Measurements from ENCODE around the gene UNC45A. TPM values are rescaled to one million over a fixed set of nuclear protein-coding genes. Genes with fewer than 3 reads are reported as not detected.

Gene UNC45A
- total and polyA plus RNA-seq, 2 of the 4 experiments (the other 2 are of a cell fraction), result 68.9 to 100 TPM

DNA sequence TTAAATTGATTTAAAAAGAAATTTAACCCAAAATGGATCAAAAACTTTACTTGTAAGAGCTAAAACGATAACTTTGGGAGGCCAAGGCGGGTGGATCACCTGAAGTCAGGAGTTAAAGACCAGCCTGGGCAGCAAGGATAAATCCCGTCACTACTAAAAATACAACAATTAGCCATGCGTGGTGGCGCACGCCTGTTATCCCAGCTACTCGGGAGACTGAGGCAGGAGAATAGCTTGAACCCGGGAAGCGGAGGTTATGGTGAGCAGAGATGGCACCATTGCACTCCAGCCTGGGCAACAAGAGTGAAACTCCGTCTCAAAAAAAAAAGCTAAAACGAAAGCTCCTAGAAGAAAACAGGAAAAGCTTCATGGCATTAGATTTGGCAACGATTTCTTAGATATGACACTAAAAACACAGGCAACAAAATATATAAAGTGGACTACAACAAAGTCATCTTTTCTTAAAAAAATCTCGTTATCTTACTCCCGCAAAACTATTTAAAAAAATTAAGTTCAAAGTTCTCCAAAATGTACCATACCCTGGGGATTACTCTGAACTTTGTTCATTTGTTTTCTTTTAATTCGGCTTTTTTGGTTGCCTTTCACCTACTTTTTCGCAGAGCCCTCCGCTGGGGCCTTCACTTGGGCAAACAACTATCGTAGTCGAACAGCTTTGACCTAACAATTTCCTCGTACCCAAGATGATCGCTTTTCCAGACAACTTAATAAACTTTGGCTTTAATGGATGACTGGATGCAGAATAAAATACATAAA, 5.7 kb upstream of the UNC45A start:
- no TSS peak for BruUV-seq (replicated peaks)
- peak overlapping the region; percentile 94 for H2AFZ ChIP-seq (replicated peaks; ENCODE audit: low read length, poor library complexity)

More for the DNA sequence above, 5.7 kb upstream of the UNC45A start:
- CTCF ChIA-PET, result interaction anchor here (0.7 to 1.0 kb wide), 2 partner anchors 27 to 389 kb away, joined by 4 to 5 read pairs; no protein-coding TSS in a partner anchor
- DNase-seq (no peak), ATAC-seq (ENCODE audit: low read depth) (no peak)
- H3K36me3 ChIP-seq (ENCODE audit: control insufficient read depth, insufficient read depth, low read length), result no peaks in the 10 kb centered on the region
- dilution Hi-C loops (cut with HindIII; ENCODE audit: low sequenced_read_pairs, unreplicated experiment) (no loop called here), intact Hi-C loops (cut with micrococcal nuclease) (no loop called here), in situ Hi-C loops (cut with MboI; ENCODE audit: low sequenced_read_pairs) (no loop called here)
- peak overlapping the region; percentile 2; the same call in 1 of the 2 replicates for H3K18ac ChIP-seq (ENCODE audit: low read depth, low read length)
- H2BK15ac ChIP-seq (ENCODE audit: low read depth, low read length), result no peak overlapping the region
- peaks cover 3 to 21% of the 10 kb centered on the region in 2 experiments; a peak in 3 of 4 replicates for H3K79me1 ChIP-seq (ENCODE audit: low read depth in 1 of 2, low read length in 2 of 2)
- H4K8ac ChIP-seq (ENCODE audit: low read depth in 2 of 2, low read length in 2 of 2), result peak overlapping the region; percentile 82 to 91
- no peak overlapping the region for H2AK5ac ChIP-seq (ENCODE audit: low read depth, low read length)
- H2BK20ac ChIP-seq (ENCODE audit: low read depth, low read length), result no peak overlapping the region
- H3K9me3 ChIP-seq (ENCODE audit: control insufficient read depth, insufficient read depth, low read length), result no peaks in the 10 kb centered on the region
- peak overlapping the region; percentile 42; the same call in 1 of the 2 replicates for H3K56ac ChIP-seq (ENCODE audit: extremely low read depth, insufficient read depth, low read length)
- peaks cover 5% of the 10 kb centered on the region for H3K9me1 ChIP-seq (ENCODE audit: insufficient read depth, low read length)
- peak overlapping the region; percentile 66 for H3K4me3 ChIP-seq (ENCODE audit: insufficient read depth, low read depth, low read length)
- no peak overlapping the region for H2AK9ac ChIP-seq (replicated peaks; ENCODE audit: low read depth, low read length, poor library complexity)
- 78 to 100% methylated on average over 2 to 11 of the region's 21 CpGs for WGBS, 2 experiments (ENCODE audit: extremely low coverage in 2 of 2, insufficient read length in 1 of 2)
- H4K91ac ChIP-seq (ENCODE audit: insufficient read depth, low read depth, low read length), result peak overlapping the region; percentile 53; the same call in 1 of the 2 replicates
- H4K20me1 ChIP-seq (ENCODE audit: insufficient read depth, low read length), result no peaks in the 10 kb centered on the region
- peak overlapping the region; percentile 53; the same call in 1 of the 2 replicates for H3K14ac ChIP-seq (replicated peaks; ENCODE audit: low read depth, low read length)
- peak overlapping the region; percentile 1 for H2BK5ac ChIP-seq (ENCODE audit: low read depth, low read length, poor library complexity, severe bottlenecking)
- H4K5ac ChIP-seq (ENCODE audit: low read depth, low read length), result peak overlapping the region; percentile 98
- 0 out of 2 replicates have a peak overlapping the region, but pooled peaks have one; percentile 17 for H3K23ac ChIP-seq (ENCODE audit: low read depth, low read length)
- peak overlapping the region; percentile 71 for H3K9ac ChIP-seq (ENCODE audit: low read depth, low read length)
- no peak overlapping the region for H2BK120ac ChIP-seq (ENCODE audit: low read depth, low read length)
- TF ChIP-seq CHD1 (IDR thresholded peaks at IDR 0.05; ENCODE audit: low read depth, low read length) (no peak), SMC3 (IDR thresholded peaks at IDR 0.05; ENCODE audit: low read depth, low read length) (no peak), POLR2A (IDR thresholded peaks at IDR 0.05; ENCODE audit: low read depth, low read length) (no peak), NFE2L2 (IDR thresholded peaks at IDR 0.05; ENCODE audit: low read depth, low read length) (no peak), USF2 (IDR thresholded peaks at IDR 0.05; ENCODE audit: low read depth, low read length) (no peak), RAD21 (IDR thresholded peaks at IDR 0.05; ENCODE audit: low read length) (no peak), MAFK (IDR thresholded peaks at IDR 0.05; ENCODE audit: low read depth, low read length) (no peak), FOS (IDR thresholded peaks at IDR 0.05; ENCODE audit: low read depth, low read length) (no peak), CEBPB (IDR thresholded peaks at IDR 0.05; ENCODE audit: low read depth, low read length) (no peak), BHLHE40 (IDR thresholded peaks at IDR 0.05; ENCODE audit: low read depth, low read length) (no peak)
- TF ChIP-seq, protein P1, sequence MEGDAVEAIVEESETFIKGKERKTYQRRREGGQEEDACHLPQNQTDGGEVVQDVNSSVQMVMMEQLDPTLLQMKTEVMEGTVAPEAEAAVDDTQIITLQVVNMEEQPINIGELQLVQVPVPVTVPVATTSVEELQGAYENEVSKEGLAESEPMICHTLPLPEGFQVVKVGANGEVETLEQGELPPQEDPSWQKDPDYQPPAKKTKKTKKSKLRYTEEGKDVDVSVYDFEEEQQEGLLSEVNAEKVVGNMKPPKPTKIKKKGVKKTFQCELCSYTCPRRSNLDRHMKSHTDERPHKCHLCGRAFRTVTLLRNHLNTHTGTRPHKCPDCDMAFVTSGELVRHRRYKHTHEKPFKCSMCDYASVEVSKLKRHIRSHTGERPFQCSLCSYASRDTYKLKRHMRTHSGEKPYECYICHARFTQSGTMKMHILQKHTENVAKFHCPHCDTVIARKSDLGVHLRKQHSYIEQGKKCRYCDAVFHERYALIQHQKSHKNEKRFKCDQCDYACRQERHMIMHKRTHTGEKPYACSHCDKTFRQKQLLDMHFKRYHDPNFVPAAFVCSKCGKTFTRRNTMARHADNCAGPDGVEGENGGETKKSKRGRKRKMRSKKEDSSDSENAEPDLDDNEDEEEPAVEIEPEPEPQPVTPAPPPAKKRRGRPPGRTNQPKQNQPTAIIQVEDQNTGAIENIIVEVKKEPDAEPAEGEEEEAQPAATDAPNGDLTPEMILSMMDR (conservative IDR thresholded peaks at IDR 0.05; ENCODE audit: low read depth, low read length), result no peak
- TF ChIP-seq, protein P2, sequence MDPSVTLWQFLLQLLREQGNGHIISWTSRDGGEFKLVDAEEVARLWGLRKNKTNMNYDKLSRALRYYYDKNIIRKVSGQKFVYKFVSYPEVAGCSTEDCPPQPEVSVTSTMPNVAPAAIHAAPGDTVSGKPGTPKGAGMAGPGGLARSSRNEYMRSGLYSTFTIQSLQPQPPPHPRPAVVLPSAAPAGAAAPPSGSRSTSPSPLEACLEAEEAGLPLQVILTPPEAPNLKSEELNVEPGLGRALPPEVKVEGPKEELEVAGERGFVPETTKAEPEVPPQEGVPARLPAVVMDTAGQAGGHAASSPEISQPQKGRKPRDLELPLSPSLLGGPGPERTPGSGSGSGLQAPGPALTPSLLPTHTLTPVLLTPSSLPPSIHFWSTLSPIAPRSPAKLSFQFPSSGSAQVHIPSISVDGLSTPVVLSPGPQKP (IDR thresholded peaks at IDR 0.05; ENCODE audit: borderline replicate concordance, low read depth, low read length), result no peak
- POLR2A ChIA-PET (ENCODE audit: unreplicated experiment), result interaction anchor here (0.6 kb wide), 1 partner anchor 1999 kb away, joined by 4 read pairs; no protein-coding TSS in a partner anchor
- peak overlapping the region; percentile 68 for H3K27ac ChIP-seq (ENCODE audit: insufficient read depth, low read length)
- no peaks in the 10 kb centered on the region for H3K27me3 ChIP-seq (ENCODE audit: control insufficient read depth, insufficient read depth, low read length)
- H3K4me1 ChIP-seq (ENCODE audit: control insufficient read depth, insufficient read depth, low read length), result peaks cover 6% of the 10 kb centered on the region
- peak overlapping the region; percentile 95 for H3K4me2 ChIP-seq (ENCODE audit: low read depth, low read length)
- peak overlapping the region; percentile 12; the same call in 1 of the 2 replicates for H3K4ac ChIP-seq (ENCODE audit: low read depth, low read length)

All from IMR-90 (cell line).